ENCODE measurements around the gene APIP. TPM values are rescaled to one million over a fixed set of nuclear protein-coding genes. Genes with fewer than 3 reads are reported as not detected.

Gene APIP
- total RNA-seq, 2 experiments from 2014 or later = 31.1 to 34.2 TPM

GRCh38 chr11:34855021-34855753 is 61.0 kb downstream of the APIP start:
- Mint-ChIP-seq H3K27me3 (ENCODE audit: low read depth) (peaks cover 8% of the 10 kb centered on the region), H3K4me3 (no peak overlapping the region), H3K36me3 (ENCODE audit: low read depth) (no peaks in the 10 kb centered on the region), H3K4me1 (ENCODE audit: low read depth) (no peaks in the 10 kb centered on the region), H3K27ac (no peak overlapping the region), H3K9me3 (ENCODE audit: insufficient read depth) (no peaks in the 10 kb centered on the region)
- CTCF ChIA-PET = interaction anchor here (1.1 kb wide), 1 partner anchor 269 kb away, joined by 3 read pairs; no protein-coding TSS in a partner anchor
- POLR2A ChIA-PET = no interaction called here
- ATAC-seq (no peak), DNase-seq (no peak)

GRCh38 chr11:34851916-34852315 is 64.3 kb downstream of the APIP start:
- ATAC-seq = no peak
- Mint-ChIP-seq H3K27me3 (ENCODE audit: low read depth) (peaks cover 14% of the 10 kb centered on the region), H3K4me1 (ENCODE audit: low read depth) (no peaks in the 10 kb centered on the region), H3K4me3 (no peak overlapping the region), H3K27ac (no peak overlapping the region), H3K36me3 (ENCODE audit: low read depth) (no peaks in the 10 kb centered on the region), H3K9me3 (ENCODE audit: insufficient read depth) (no peaks in the 10 kb centered on the region)
- no peak for DNase-seq
- ChIA-PET CTCF (no interaction called here), POLR2A (no interaction called here)

DNA sequence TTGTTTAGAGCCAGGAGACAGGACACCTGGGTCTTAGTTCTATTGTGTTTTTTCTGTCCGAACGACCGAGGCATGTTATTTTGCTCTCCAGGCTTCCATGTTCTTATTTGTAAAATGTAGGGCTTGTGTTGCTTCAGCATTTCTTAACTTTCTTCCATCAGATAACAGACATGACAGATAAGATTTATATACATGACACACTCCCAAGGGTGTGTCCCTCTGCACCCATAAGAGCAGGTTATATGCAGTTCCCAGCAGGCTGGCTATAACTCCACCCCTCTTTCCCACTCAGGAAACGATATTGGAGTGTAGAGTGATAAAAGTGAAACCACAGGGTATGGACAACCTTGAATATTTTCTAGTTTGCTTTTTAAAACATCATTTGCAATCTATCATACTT is 65.8 kb downstream of the APIP start:
- Mint-ChIP-seq H3K4me3 (no peak overlapping the region), H3K4me1 (ENCODE audit: low read depth) (no peaks in the 10 kb centered on the region), H3K27me3 (ENCODE audit: low read depth) (peaks cover 14% of the 10 kb centered on the region), H3K9me3 (ENCODE audit: insufficient read depth) (no peaks in the 10 kb centered on the region), H3K27ac (no peak overlapping the region), H3K36me3 (ENCODE audit: low read depth) (no peaks in the 10 kb centered on the region)
- no peak for DNase-seq
- CTCF ChIA-PET = no interaction called here
- POLR2A ChIA-PET = no interaction called here
- no peak for ATAC-seq

- Mint-ChIP-seq H3K27ac (no peak overlapping the region), H3K9me3 (ENCODE audit: insufficient read depth) (no peaks in the 10 kb centered on the region), H3K4me1 (ENCODE audit: low read depth) (no peaks in the 10 kb centered on the region), H3K4me3 (no peak overlapping the region), H3K27me3 (ENCODE audit: low read depth) (peaks cover 10% of the 10 kb centered on the region), H3K36me3 (ENCODE audit: low read depth) (no peaks in the 10 kb centered on the region)
- DNase-seq = no peak
- ChIA-PET CTCF (no interaction called here), POLR2A (no interaction called here)
- no peak for ATAC-seq
These were observed 69.7 kb downstream of the APIP start for GRCh38 chr11:34846467-34846866.

GRCh38 chr11:34844463-34845112 is 71.6 kb downstream of the APIP start:
- H3K27ac Mint-ChIP-seq = no peak overlapping the region
- DNase-seq (no peak), ATAC-seq (no peak)
- no peaks in the 10 kb centered on the region for H3K9me3 Mint-ChIP-seq (ENCODE audit: insufficient read depth)
- H3K27me3 Mint-ChIP-seq (ENCODE audit: low read depth) = peaks cover 4% of the 10 kb centered on the region
- ChIA-PET POLR2A (interaction anchor here (0.6 kb wide), 1 partner anchor 1094 kb away, joined by 5 read pairs; no protein-coding TSS in a partner anchor), CTCF (no interaction called here)
- no peaks in the 10 kb centered on the region for H3K4me1 Mint-ChIP-seq (ENCODE audit: low read depth)
- no peak overlapping the region for H3K4me3 Mint-ChIP-seq
- no peaks in the 10 kb centered on the region for H3K36me3 Mint-ChIP-seq (ENCODE audit: low read depth)

GRCh38 chr11:34843271-34843670 is 72.9 kb downstream of the APIP start:
- Mint-ChIP-seq H3K27me3 (ENCODE audit: low read depth) (peaks cover 8% of the 10 kb centered on the region), H3K9me3 (ENCODE audit: insufficient read depth) (no peaks in the 10 kb centered on the region), H3K4me3 (no peak overlapping the region), H3K36me3 (ENCODE audit: low read depth) (no peaks in the 10 kb centered on the region), H3K4me1 (ENCODE audit: low read depth) (no peaks in the 10 kb centered on the region), H3K27ac (no peak overlapping the region)
- POLR2A ChIA-PET = no interaction called here
- no peak for DNase-seq
- CTCF ChIA-PET = no interaction called here
- ATAC-seq = no peak

DNA sequence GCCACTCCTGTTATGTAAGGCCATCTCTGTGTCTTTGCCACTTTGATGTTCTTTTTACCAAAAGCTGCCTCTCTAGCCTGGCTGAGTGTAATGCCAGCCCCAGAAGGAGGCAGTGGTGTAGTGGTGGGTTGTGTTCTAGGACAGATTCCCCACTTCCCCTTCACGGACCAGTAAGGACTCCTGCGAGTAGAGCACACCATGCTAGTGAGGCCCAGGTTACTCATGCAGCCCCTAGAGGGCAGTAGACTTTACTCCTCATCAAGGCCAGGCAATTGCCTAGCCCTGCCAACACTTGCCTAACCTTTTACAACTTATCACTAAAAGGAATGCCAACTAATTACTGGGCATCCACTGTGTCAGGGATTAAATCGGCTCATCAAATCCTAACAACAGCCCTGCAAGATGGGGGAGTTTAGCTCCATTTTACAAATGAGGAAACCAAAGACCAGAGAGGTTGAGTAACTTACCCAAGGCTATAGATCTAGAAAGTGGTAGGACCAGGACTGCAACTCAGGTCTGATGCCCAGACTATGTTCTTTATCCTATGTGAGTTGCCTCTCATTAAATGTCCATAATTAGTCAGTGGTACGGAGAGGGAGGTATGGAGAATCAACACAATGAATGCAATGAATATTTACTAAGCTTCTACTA is 75.3 kb downstream of the APIP start:
- Mint-ChIP-seq H3K9me3 (ENCODE audit: insufficient read depth) (no peaks in the 10 kb centered on the region), H3K36me3 (ENCODE audit: low read depth) (no peaks in the 10 kb centered on the region), H3K27ac (no peak overlapping the region), H3K27me3 (ENCODE audit: low read depth) (peaks cover 8% of the 10 kb centered on the region), H3K4me3 (no peak overlapping the region), H3K4me1 (ENCODE audit: low read depth) (no peaks in the 10 kb centered on the region)
- ChIA-PET POLR2A (no interaction called here), CTCF (interaction anchor here (1.0 to 1.2 kb wide), 2 partner anchors 8 to 35 kb away, joined by 3 to 4 read pairs; no protein-coding TSS in a partner anchor)
- ATAC-seq (peak; percentile 71), DNase-seq (peak; percentile 35)

DNA sequence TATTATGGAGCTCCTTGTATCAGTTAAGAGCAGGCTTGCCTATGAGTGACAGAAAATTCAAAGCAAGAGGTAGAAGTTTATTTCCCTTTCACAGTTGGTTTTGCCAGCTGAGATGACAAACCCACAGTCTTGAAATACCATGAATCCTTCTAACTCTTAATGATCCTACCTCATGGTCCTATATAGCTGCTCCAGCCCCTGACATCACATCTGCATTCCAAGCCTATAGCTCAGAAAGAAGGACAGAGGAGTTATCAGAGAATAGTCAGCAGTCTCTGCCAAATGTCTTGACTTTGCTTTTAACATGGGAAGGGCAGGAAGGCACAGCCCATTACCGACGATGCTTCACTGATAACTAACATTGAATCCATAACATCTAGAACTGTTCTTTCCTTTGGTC is 76.2 kb downstream of the APIP start:
- Mint-ChIP-seq H3K4me1 (ENCODE audit: low read depth) (no peaks in the 10 kb centered on the region), H3K27me3 (ENCODE audit: low read depth) (peaks cover 10% of the 10 kb centered on the region), H3K4me3 (no peak overlapping the region), H3K36me3 (ENCODE audit: low read depth) (no peaks in the 10 kb centered on the region), H3K9me3 (ENCODE audit: insufficient read depth) (no peaks in the 10 kb centered on the region), H3K27ac (no peak overlapping the region)
- no peak for DNase-seq
- ATAC-seq = no peak
- ChIA-PET POLR2A (no interaction called here), CTCF (interaction anchor here (1.0 kb wide), 2 partner anchors 34 to 160 kb away, joined by 3 read pairs; no protein-coding TSS in a partner anchor)

GRCh38 chr11:34836958-34837856 is 79.0 kb downstream of the APIP start:
- no peak for DNase-seq
- CTCF ChIA-PET = interaction anchor here (1.3 kb wide), 1 partner anchor 555 kb away, joined by 3 read pairs; no protein-coding TSS in a partner anchor

DNA sequence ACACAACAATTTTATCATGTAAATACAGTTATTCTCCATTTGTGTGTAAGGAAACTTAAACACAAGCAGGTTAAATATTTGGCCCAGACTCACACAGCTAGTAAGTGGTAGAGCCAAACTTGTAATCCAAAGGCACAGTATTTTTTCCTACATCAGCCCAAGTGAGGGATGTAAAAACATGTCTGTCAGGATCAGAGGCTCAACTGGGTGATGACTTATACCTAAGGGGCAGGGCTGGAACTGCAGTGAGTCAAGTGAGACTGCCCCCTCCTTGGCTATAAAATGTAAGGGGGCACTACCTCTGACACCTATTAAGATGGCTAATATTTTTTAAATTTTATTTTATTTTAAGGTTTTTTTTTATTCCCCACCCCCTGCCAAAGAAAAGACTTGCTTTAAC is 82.6 kb downstream of the APIP start:
- peaks cover 11% of the 10 kb centered on the region for H3K27me3 Mint-ChIP-seq (ENCODE audit: low read depth)
- H3K27ac Mint-ChIP-seq = no peak overlapping the region
- no peaks in the 10 kb centered on the region for H3K4me1 Mint-ChIP-seq (ENCODE audit: low read depth)
- CTCF ChIA-PET = no interaction called here
- DNase-seq (no peak), ATAC-seq (no peak)
- POLR2A ChIA-PET = no interaction called here
- H3K4me3 Mint-ChIP-seq = no peak overlapping the region
- H3K36me3 Mint-ChIP-seq (ENCODE audit: low read depth) = no peaks in the 10 kb centered on the region
- H3K9me3 Mint-ChIP-seq (ENCODE audit: insufficient read depth) = no peaks in the 10 kb centered on the region

More at GRCh38 chr11:34836958-34837856, 79.0 kb downstream of the APIP start:
- H3K4me3 Mint-ChIP-seq = no peak overlapping the region
- no peaks in the 10 kb centered on the region for H3K9me3 Mint-ChIP-seq (ENCODE audit: insufficient read depth)
- H3K36me3 Mint-ChIP-seq (ENCODE audit: low read depth) = no peaks in the 10 kb centered on the region
- no peaks in the 10 kb centered on the region for H3K4me1 Mint-ChIP-seq (ENCODE audit: low read depth)
- ATAC-seq = no peak
- peaks cover 10% of the 10 kb centered on the region for H3K27me3 Mint-ChIP-seq (ENCODE audit: low read depth)
- POLR2A ChIA-PET = no interaction called here
- H3K27ac Mint-ChIP-seq = no peak overlapping the region

Measured in activated CD8-positive, alpha-beta T cell treated with anti-CD3 and anti-CD28 coated beads, Interleukin-2, amount 10 ng/mL, durations not matched to agents 7 days and 5 days (primary cell).